CD4-positive, alpha-beta T cell (primary cell): ENCODE data around the gene MYO3B. TPM values are rescaled to one million over a fixed set of nuclear protein-coding genes. Genes with fewer than 3 reads are reported as not detected.

Experiments used
- ATAC-seq: fragments of 200-7000 bp; cut with Tn5 transposase; one replicate; pipeline ENCODE4 v1.10.0; 2022; ENCODE audit warnings: mild to moderate bottlenecking; ENCODE audit not compliant: poor library complexity
- CTCF ChIA-PET: fragments of 350-600 bp; sonication (Branson Sonifier 250); formaldehyde crosslinking; loops from one replicate; lab custom pipeline; 2021; ENCODE audit warnings: antibody characterized with exemption, inconsistent platforms; lab: Charles Lee
- POLR2A ChIA-PET: fragments of 350-600 bp; sonication (Branson Sonifier 250); formaldehyde crosslinking; loops from one replicate; lab custom pipeline; 2021; ENCODE audit warnings: antibody characterized with exemption, inconsistent platforms; lab: Charles Lee
- DNase-seq, 14 experiments: peaks; one replicate each; pipeline ENCODE4 v3.0.0-alpha.2; 2013 to 2020; ENCODE audit warnings: mixed read lengths in 2 of 14
- H3K27ac ChIP-seq, 2 donors: one replicate each; pipeline versions ENCODE4 v1.5.1 to v1.7.0; 2013; ENCODE audit warnings: low read length in 2 of 2, low read depth in 1 of 2, mild to moderate bottlenecking in 1 of 2
- H3K27me3 ChIP-seq, 2 experiments: 1 replicate in 1 of 2; 2 replicates in 1 of 2; pipeline versions ENCODE4 v1.6.1 to v1.7.0; 2013; ENCODE audit warnings: low read length in 2 of 2, control low read depth in 1 of 2, mild to moderate bottlenecking in 1 of 2, moderate library complexity in 1 of 2; ENCODE audit not compliant: insufficient read depth in 2 of 2, control insufficient read depth in 1 of 2
- H3K36me3 ChIP-seq: one replicate; pipeline ENCODE4 v1.6.1; 2013; ENCODE audit warnings: low read length, control low read depth; ENCODE audit not compliant: insufficient read depth
- H3K4me1 ChIP-seq: one replicate; pipeline ENCODE4 v1.6.1; 2013; ENCODE audit warnings: low read length, control low read depth; ENCODE audit not compliant: insufficient read depth
- H3K4me3 ChIP-seq: one replicate; pipeline ENCODE4 v1.5.1; 2013; ENCODE audit warnings: mild to moderate bottlenecking, low read length, moderate library complexity
- H3K9me3 ChIP-seq, 2 experiments: 1 replicate in 1 of 2; 2 replicates in 1 of 2; pipeline versions ENCODE4 v1.6.1 to v1.7.0; 2013; ENCODE audit warnings: low read length in 2 of 2, mild to moderate bottlenecking in 2 of 2, control low read depth in 1 of 2, moderate library complexity in 1 of 2; ENCODE audit not compliant: control insufficient read depth in 1 of 2, insufficient read depth in 1 of 2
- H3K27ac Mint-ChIP-seq: one replicate; pipeline ENCODE4 v1.8.0; 2020; ENCODE audit warnings: mixed read lengths
- H3K27me3 Mint-ChIP-seq: one replicate; pipeline ENCODE4 v1.8.0; 2021; ENCODE audit warnings: mixed read lengths
- H3K36me3 Mint-ChIP-seq: one replicate; pipeline ENCODE4 v1.8.0; 2021; ENCODE audit warnings: low read depth, mixed read lengths
- H3K4me1 Mint-ChIP-seq: one replicate; pipeline ENCODE4 v1.8.0; 2021; ENCODE audit warnings: low read depth, mixed read lengths
- H3K4me3 Mint-ChIP-seq: one replicate; pipeline ENCODE4 v1.8.0; 2020; ENCODE audit warnings: mild to moderate bottlenecking, mixed read lengths
- H3K9me3 Mint-ChIP-seq: one replicate; pipeline ENCODE4 v1.8.0; 2020; ENCODE audit warnings: mixed read lengths
- intact Hi-C, 2 experiments: fragments of 100-400 bp; cut with DNase I in 1 of 2; cut with micrococcal nuclease in 1 of 2; formaldehyde crosslinking; loops; one replicate each; pipeline versions ENCODE4 v1.15.1 to v1.9.0; 2023 to 2025; cut with DNase I, micrococcal nuclease
- total RNA-seq, 174 experiments: library from RNA in 2 of 174; stranded (reverse) in 2 of 174; gene quantifications; one replicate each; pipeline ENCODE4 v1.2.3 and lab custom pipeline; 2021 to 2026
- TF ChIP-seq, protein P1 (sequence below): fragments of 200-600 bp; IDR thresholded peaks from one replicate; pipeline ENCODE4 v1.8.0; 2022; ENCODE audit warnings: antibody characterized with exemption, mild to moderate bottlenecking

The MYO3B gene
- total RNA-seq, 2 experiments from 2014 or later: not detected

DNA sequence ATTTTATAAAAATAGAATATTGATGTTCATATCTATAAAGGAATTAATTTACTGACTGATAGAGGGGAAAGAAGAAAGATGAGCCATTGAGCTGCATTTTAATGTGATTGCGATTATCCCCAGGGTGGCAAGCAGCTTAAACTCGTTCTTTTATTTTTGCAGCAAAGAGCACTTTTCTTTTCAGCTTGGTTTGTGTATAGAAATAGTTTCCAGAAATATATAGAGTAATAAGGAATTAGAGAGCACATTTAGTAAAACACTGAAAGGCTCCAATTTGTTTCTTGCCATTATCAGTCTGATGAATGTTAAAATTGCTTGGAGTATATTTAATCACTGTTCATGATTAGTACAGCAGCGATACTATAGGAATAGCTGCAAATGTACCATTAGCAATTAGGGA lies 119.5 kb downstream of the MYO3B start:
- H3K4me1 ChIP-seq: no peaks in the 10 kb centered on the region
- peaks cover 4 to 16% of the 10 kb centered on the region in 2 experiments for H3K27me3 ChIP-seq
- Mint-ChIP-seq H3K27me3 (peaks cover 14% of the 10 kb centered on the region), H3K9me3 (peaks cover 2% of the 10 kb centered on the region), H3K4me3 (no peak overlapping the region), H3K36me3 (peaks cover 4% of the 10 kb centered on the region), H3K4me1 (no peaks in the 10 kb centered on the region), H3K27ac (no peak overlapping the region)
- TF ChIP-seq, protein P1, sequence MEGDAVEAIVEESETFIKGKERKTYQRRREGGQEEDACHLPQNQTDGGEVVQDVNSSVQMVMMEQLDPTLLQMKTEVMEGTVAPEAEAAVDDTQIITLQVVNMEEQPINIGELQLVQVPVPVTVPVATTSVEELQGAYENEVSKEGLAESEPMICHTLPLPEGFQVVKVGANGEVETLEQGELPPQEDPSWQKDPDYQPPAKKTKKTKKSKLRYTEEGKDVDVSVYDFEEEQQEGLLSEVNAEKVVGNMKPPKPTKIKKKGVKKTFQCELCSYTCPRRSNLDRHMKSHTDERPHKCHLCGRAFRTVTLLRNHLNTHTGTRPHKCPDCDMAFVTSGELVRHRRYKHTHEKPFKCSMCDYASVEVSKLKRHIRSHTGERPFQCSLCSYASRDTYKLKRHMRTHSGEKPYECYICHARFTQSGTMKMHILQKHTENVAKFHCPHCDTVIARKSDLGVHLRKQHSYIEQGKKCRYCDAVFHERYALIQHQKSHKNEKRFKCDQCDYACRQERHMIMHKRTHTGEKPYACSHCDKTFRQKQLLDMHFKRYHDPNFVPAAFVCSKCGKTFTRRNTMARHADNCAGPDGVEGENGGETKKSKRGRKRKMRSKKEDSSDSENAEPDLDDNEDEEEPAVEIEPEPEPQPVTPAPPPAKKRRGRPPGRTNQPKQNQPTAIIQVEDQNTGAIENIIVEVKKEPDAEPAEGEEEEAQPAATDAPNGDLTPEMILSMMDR: no peak
- CTCF ChIA-PET: no interaction called here
- no peak overlapping the region for H3K4me3 ChIP-seq
- H3K9me3 ChIP-seq: peaks cover 0 to 5% of the 10 kb centered on the region in 2 experiments
- DNase-seq (no peak), ATAC-seq (no peak)
- H3K36me3 ChIP-seq: no peaks in the 10 kb centered on the region
- intact Hi-C loops: no loop called here
- no peak overlapping the region for H3K27ac ChIP-seq
- POLR2A ChIA-PET: no interaction called here

DNA sequence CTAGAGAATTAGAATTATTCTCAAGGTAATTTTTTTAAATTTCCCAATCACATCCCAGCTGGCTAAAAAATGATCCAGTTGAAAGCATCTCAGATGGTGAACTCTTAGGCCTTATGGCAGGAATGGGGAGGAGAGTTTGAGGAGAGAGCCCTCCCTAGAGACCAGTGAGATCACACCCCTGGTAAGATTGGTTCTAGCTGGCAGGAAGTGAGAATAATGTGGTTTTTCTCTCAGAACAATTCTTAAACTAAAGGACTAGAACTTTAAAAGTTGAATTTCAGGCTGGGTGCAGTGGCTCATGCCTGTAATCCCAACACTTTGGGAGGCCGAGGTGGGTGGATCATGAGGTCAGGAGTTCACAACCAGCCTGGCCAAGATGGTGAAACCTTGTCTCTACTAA lies 120.2 kb downstream of the MYO3B start:
- TF ChIP-seq, protein P1: no peak
- no peak overlapping the region for H3K27ac Mint-ChIP-seq
- no peak overlapping the region for H3K27ac ChIP-seq
- H3K27me3 ChIP-seq: peaks cover 4 to 14% of the 10 kb centered on the region in 2 experiments
- H3K4me3 Mint-ChIP-seq: no peak overlapping the region
- H3K27me3 Mint-ChIP-seq: peaks cover 8% of the 10 kb centered on the region
- intact Hi-C loops: no loop called here
- ATAC-seq (no peak), DNase-seq (no peak)
- peaks cover under 1% of the 10 kb centered on the region for H3K36me3 Mint-ChIP-seq
- no peak overlapping the region for H3K4me3 ChIP-seq
- H3K9me3 Mint-ChIP-seq: no peaks in the 10 kb centered on the region
- POLR2A ChIA-PET: no interaction called here
- no peaks in the 10 kb centered on the region for H3K4me1 Mint-ChIP-seq
- CTCF ChIA-PET: no interaction called here
- H3K9me3 ChIP-seq: no peaks in the 10 kb centered on the region
- H3K4me1 ChIP-seq: no peaks in the 10 kb centered on the region
- H3K36me3 ChIP-seq: no peaks in the 10 kb centered on the region

DNA sequence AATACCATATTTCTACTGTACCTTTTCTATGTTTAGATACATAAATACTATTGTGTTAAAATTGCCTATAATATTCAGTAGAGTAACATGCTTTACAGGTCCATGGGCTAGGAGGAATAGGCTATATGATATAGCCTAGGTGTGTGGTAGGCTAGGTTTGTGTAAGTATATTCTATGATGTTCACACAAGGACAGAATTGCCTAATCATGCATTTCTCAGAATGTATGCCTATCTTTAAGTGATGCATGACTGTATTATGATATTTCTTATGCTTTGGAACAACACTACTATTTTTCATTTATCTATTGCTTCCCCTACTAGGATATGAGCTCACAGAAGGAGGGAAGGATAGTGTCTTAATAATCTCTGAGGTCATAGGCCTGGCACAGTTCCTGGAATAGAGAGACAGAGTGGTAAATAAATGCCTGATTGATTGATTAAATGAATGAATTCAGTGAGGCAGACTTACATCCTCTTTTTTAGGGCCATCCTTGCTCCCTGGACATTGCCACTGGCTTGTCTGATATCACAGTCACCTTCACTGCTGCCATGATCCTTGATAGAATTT lies 121.0 kb downstream of the MYO3B start:
- Histone ChIP-seq H3K4me3 (no peak overlapping the region), H3K4me1 (no peaks in the 10 kb centered on the region), H3K27me3 (peaks cover 4 to 10% of the 10 kb centered on the region in 2 experiments), H3K27ac (no peak overlapping the region), H3K9me3 (no peaks in the 10 kb centered on the region), H3K36me3 (no peaks in the 10 kb centered on the region)
- intact Hi-C loops: no loop called here
- TF ChIP-seq, protein P1: no peak
- ChIA-PET CTCF (no interaction called here), POLR2A (no interaction called here)
- Mint-ChIP-seq H3K9me3 (no peaks in the 10 kb centered on the region), H3K36me3 (no peaks in the 10 kb centered on the region), H3K4me3 (no peak overlapping the region), H3K27me3 (peaks cover 7% of the 10 kb centered on the region), H3K4me1 (no peaks in the 10 kb centered on the region), H3K27ac (no peak overlapping the region)
- ATAC-seq: no peak
- no peak for DNase-seq
